HepG2 (cell line): Measurements from ENCODE around the gene TSTD1. TPM values are rescaled to one million over a fixed set of nuclear protein-coding genes. Genes with fewer than 3 reads are reported as not detected.

ENCODE experiments used
- ATAC-seq: fragments of 200-7000 bp; cut with Tn5 transposase; 3 replicates; pipeline ENCODE4 v1.9.1; 2020; ENCODE audit warnings: mild to moderate bottlenecking, moderate library complexity
- BruUV-seq: library from RNA; stranded (reverse); fragments of 400-500 nt; replicated peaks from 2 replicates; lab custom pipeline; 2021; lab: Mats Ljungman, UMichigan
- CTCF ChIA-PET: fragments of 300-600 bp; formaldehyde crosslinking; extraction: SDS; loops from one replicate; lab custom pipeline; 2021; ENCODE audit warnings: low total read pairs, inconsistent platforms, low intra/inter-chr PET ratio; lab: Yijun Ruan, JAX
- POLR2A ChIA-PET: fragments of 350-600 bp; sonication (Branson Sonifier 250); formaldehyde crosslinking; loops from one replicate; lab custom pipeline; 2020; ENCODE audit warnings: antibody characterized with exemption, inconsistent platforms; lab: Yijun Ruan, JAX
- DNase-seq: peaks from one replicate; pipeline ENCODE4 v3.0.0-alpha.2; 2015; ENCODE audit warnings: low spot score
- FAIRE-seq: peaks from 3 replicates; lab custom pipeline; 2011; peaks lifted over from hg19 to GRCh38; lab: Jason Lieb, UNC
- H2AFZ ChIP-seq: one replicate; pipeline ENCODE4 v1.6.1; 2011; ENCODE audit warnings: low read length, inconsistent platforms
- H3K27ac ChIP-seq: fragments of 300-600 bp; 3 replicates; pipeline ENCODE4 v1.8.0; 2011; ENCODE audit warnings: mixed run types, mild to moderate bottlenecking, mixed read lengths, low read length, inconsistent platforms; ENCODE audit not compliant: insufficient read depth; ENCODE audit errors: extremely low read length
- H3K27me3 ChIP-seq, 2 experiments: fragments of 200-600 bp in 1 of 2; 2 replicates in 1 of 2; 3 replicates in 1 of 2; pipeline versions ENCODE4 v1.6.0 to v1.8.0; 2011; ENCODE audit warnings: low read length in 2 of 2, mild to moderate bottlenecking in 2 of 2, moderate library complexity in 2 of 2, inconsistent platforms in 1 of 2; ENCODE audit not compliant: insufficient read depth in 2 of 2, control insufficient read depth in 1 of 2
- H3K36me3 ChIP-seq, 2 experiments: fragments of 200-600 bp in 1 of 2; replicated peaks in 1 of 2; 2 replicates in 1 of 2; 3 replicates in 1 of 2; pipeline versions ENCODE4 v1.5.1 to v1.8.0; 2011; ENCODE audit warnings: low read length in 2 of 2, inconsistent platforms in 1 of 2; ENCODE audit not compliant: insufficient read depth in 2 of 2, control insufficient read depth in 1 of 2
- H3K4me1 ChIP-seq: 2 replicates; pipeline ENCODE4 v1.5.1; 2012; ENCODE audit warnings: low read length, inconsistent platforms; ENCODE audit not compliant: insufficient read depth
- H3K4me2 ChIP-seq: 2 replicates; pipeline ENCODE4 v1.6.0; 2011; ENCODE audit warnings: low read depth, low read length, inconsistent platforms
- H3K4me3 ChIP-seq, 3 experiments: fragments of 200-600 bp in 1 of 3; sonication (generic), shearing (Covaris generic) in 1 of 3; replicated peaks in 1 of 3; 2 replicates each; pipeline ENCODE4 v1.5.1; 2011 to 2016; ENCODE audit warnings: low read length in 3 of 3, inconsistent platforms in 2 of 3, low read depth in 2 of 3, mild to moderate bottlenecking in 2 of 3, control low read depth in 1 of 3, mixed read lengths in 1 of 3; ENCODE audit not compliant: insufficient read depth in 1 of 3
- H3K79me2 ChIP-seq: one replicate; pipeline ENCODE4 v1.6.1; 2011; ENCODE audit warnings: low read length, inconsistent platforms; ENCODE audit not compliant: insufficient read depth
- H3K9ac ChIP-seq: 2 replicates; pipeline ENCODE4 v1.6.0; 2011; ENCODE audit warnings: mild to moderate bottlenecking, low read depth, low read length, inconsistent platforms; ENCODE audit not compliant: insufficient read depth
- H3K9me3 ChIP-seq: 2 replicates; pipeline ENCODE4 v1.5.1; 2012; ENCODE audit warnings: mild to moderate bottlenecking, low read length
- H4K20me1 ChIP-seq: 2 replicates; pipeline ENCODE4 v1.6.0; 2011; ENCODE audit warnings: inconsistent platforms, mild to moderate bottlenecking, low read length, moderate library complexity; ENCODE audit not compliant: insufficient read depth
- ISL2 ChIP-seq: sonication (generic); formaldehyde crosslinking; IDR thresholded peaks from 2 replicates; pipeline ENCODE4 v1.5.0; 2020; ENCODE audit warnings: missing genetic modification reagents
- SRSF4 ChIP-seq: fragments of 200-400 bp; formaldehyde crosslinking; IDR thresholded peaks from one replicate; pipeline ENCODE4 v1.6.1; 2018; ENCODE audit warnings: mild to moderate bottlenecking, low read depth, low read length, moderate library complexity; ENCODE audit not compliant: poor library complexity, severe bottlenecking
- ZNF274 ChIP-seq: sonication (generic); formaldehyde crosslinking; IDR thresholded peaks from 2 replicates; pipeline ENCODE4 v1.5.1; 2020; ENCODE audit warnings: mild to moderate bottlenecking, missing genetic modification reagents
- ZNF646 ChIP-seq: sonication (generic); formaldehyde crosslinking; IDR thresholded peaks from 2 replicates; pipeline ENCODE4 v1.9.0; 2021; ENCODE audit warnings: mild to moderate bottlenecking, missing genetic modification reagents
- WGBS: methylation state at CpG from one replicate; pipeline ENCODE4 v1.1.6; 2017; ENCODE audit warnings: low lambda C conversion rate; 5-methylcytosine and 5-hydroxymethylcytosine counted together
- in situ Hi-C: cut with HindIII; loops from 2 replicates; pipeline ENCODE4 v1.10.0; 2017; ENCODE audit warnings: low pct_unique_long_range_greater_than_20kb; ENCODE audit not compliant: extremely low pct_ligation_motif_present
- intact Hi-C: fragments of 100-400 bp; cut with micrococcal nuclease; formaldehyde crosslinking; loops from one replicate; pipeline ENCODE4 v1.10.0; 2022; ENCODE audit not compliant: unreplicated experiment
- polyA plus RNA-seq, 8 experiments: library from polyadenylated mRNA; depleted of rRNA in 3 of 8; stranded (reverse) in 7 of 8; unstranded in 1 of 8; fragments of >200 nt; fragmentation: Illumina TruSeq in 4 of 8; extraction: Trizol in 4 of 8; gene quantifications; 2 replicates each; pipeline versions ENCODE4 v1.2.1 to v1.2.3, GENCODE V29; 2011 to 2016; ENCODE audit warnings: low read depth in 4 of 8, missing spikeins in 1 of 8, mixed read lengths in 1 of 8; ENCODE audit not compliant: insufficient read depth in 1 of 8
- total RNA-seq, 5 experiments: library from RNA; depleted of rRNA; stranded (reverse); fragments of >200 nt; fragmentation: Illumina TruSeq; extraction: Trizol; gene quantifications; 2 replicates each; pipeline ENCODE4 v1.2.3, GENCODE V29; 2016; ENCODE audit warnings: low read depth in 1 of 5
- TF ChIP-seq, protein P1 (sequence below): sonication (generic); formaldehyde crosslinking; conservative IDR thresholded peaks from 2 replicates; pipeline ENCODE4 v1.8.0; 2022; ENCODE audit warnings: missing genetic modification reagents
- TF ChIP-seq, protein P2 (sequence below): sonication (generic); formaldehyde crosslinking; IDR thresholded peaks from 2 replicates; pipeline ENCODE4 v1.4.0; 2020; ENCODE audit warnings: mild to moderate bottlenecking, missing genetic modification reagents

The TSTD1 gene
- total and polyA plus RNA-seq, 2 of the 13 experiments (the other 11 are each of a cell fraction or from before 2014, with no cell fraction given), result 0.15 to 0.31 TPM

DNA sequence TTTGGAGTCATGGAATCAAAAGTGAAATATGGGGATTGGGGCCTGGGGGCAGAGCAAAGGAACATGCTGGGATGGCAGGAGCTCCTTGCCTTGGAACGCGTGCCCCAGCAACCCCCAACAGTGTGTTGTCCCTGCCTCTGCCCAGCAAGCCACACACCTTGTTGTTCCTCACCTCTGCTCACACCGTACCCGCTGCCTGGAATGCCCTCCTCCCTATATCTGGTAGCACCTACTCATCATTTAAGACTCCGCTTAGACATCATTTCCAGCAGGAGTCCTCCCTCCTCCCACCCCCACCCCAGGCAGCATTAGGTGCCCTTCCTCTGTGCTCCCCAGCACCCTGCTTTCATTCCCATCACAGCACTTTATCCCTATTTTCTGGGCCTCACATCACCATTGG is 42.8 kb upstream of the TSTD1 start (continued):
- TF ChIP-seq ZNF646 (CRISPR knock-in tag), result no peak
- TF ChIP-seq, all 625 proteins: peak for 0

- in situ Hi-C loops, result no loop called here
- no peak for FAIRE-seq
- TF ChIP-seq SRSF4 (no peak), ZNF274 (CRISPR knock-in tag) (no peak), ISL2 (CRISPR knock-in tag) (no peak)
- TF ChIP-seq, protein P1, sequence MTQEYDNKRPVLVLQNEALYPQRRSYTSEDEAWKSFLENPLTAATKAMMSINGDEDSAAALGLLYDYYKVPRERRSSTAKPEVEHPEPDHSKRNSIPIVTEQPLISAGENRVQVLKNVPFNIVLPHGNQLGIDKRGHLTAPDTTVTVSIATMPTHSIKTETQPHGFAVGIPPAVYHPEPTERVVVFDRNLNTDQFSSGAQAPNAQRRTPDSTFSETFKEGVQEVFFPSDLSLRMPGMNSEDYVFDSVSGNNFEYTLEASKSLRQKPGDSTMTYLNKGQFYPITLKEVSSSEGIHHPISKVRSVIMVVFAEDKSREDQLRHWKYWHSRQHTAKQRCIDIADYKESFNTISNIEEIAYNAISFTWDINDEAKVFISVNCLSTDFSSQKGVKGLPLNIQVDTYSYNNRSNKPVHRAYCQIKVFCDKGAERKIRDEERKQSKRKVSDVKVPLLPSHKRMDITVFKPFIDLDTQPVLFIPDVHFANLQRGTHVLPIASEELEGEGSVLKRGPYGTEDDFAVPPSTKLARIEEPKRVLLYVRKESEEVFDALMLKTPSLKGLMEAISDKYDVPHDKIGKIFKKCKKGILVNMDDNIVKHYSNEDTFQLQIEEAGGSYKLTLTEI (CRISPR knock-in tag), result no peak
- TF ChIP-seq, protein P2, sequence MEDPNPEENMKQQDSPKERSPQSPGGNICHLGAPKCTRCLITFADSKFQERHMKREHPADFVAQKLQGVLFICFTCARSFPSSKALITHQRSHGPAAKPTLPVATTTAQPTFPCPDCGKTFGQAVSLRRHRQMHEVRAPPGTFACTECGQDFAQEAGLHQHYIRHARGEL (CRISPR knock-in tag), result no peak
These were observed 42.0 kb upstream of the TSTD1 start for GRCh38 chr1:161080441-161081405.

More at GRCh38 chr1:161080441-161081405, 42.0 kb upstream of the TSTD1 start:
- WGBS, result 16% methylated on average over 5 of the region's 5 CpGs
- POLR2A ChIA-PET, result no interaction called here
- no peak overlapping the region for H3K27ac ChIP-seq
- no peak overlapping the region for H2AFZ ChIP-seq
- H3K9ac ChIP-seq, result no peak overlapping the region
- DNase-seq (no peak), ATAC-seq (no peak)
- CTCF ChIA-PET, result no interaction called here
- H3K4me3 ChIP-seq, result no peak overlapping the region
- no peaks in the 10 kb centered on the region for H3K36me3 ChIP-seq
- no peaks in the 10 kb centered on the region for H3K9me3 ChIP-seq
- H3K79me2 ChIP-seq, result no peaks in the 10 kb centered on the region
- peaks cover 36% of the 10 kb centered on the region for H3K4me1 ChIP-seq
- H3K4me2 ChIP-seq, result no peak overlapping the region
- intact Hi-C loops, result no loop called here
- no TSS peak for BruUV-seq
- H4K20me1 ChIP-seq, result no peaks in the 10 kb centered on the region
- H3K27me3 ChIP-seq, result no peaks in the 10 kb centered on the region; a peak in 1 of 5 replicates
